GM12873 (cell line): ENCODE data around the gene ADRA2C.

Experiments
- TF ChIP-seq, protein P1 (sequence below): IDR thresholded peaks from 2 replicates; pipeline ENCODE4 v1.5.1; 2012; ENCODE audit warnings: low read depth, mild to moderate bottlenecking, moderate library complexity, low read length, control low read depth; ENCODE audit not compliant: insufficient read depth; ENCODE audit errors: missing control alignments

Gene ADRA2C

DNA sequence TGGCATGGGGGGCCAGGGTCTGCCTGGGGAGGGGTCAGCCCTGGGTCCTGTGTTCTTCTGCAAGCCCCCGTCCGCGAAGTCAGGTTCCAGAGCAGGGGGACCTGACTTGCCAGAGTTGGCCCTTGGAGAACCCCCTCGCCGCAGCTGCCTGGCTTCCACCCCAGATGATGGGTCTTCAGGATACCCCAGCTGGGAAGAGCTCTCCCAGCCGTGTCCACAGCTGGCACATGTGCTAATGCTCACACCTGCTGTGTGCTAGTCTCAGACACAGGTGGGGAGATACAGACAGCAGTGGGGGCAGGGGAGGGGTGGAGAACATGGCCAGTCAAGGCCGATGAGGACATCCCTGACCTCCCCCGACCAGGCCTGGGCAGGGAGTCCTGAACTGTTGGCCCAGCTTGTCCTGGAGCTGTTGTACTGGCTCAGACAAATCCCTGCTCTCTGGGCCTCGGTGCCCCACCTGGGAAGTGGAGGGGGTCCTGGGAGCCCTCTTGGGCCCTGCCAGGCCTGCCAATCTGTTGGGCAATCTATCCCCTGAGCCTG lies 3.5 kb downstream of the ADRA2C start:
- TF ChIP-seq, protein P1, sequence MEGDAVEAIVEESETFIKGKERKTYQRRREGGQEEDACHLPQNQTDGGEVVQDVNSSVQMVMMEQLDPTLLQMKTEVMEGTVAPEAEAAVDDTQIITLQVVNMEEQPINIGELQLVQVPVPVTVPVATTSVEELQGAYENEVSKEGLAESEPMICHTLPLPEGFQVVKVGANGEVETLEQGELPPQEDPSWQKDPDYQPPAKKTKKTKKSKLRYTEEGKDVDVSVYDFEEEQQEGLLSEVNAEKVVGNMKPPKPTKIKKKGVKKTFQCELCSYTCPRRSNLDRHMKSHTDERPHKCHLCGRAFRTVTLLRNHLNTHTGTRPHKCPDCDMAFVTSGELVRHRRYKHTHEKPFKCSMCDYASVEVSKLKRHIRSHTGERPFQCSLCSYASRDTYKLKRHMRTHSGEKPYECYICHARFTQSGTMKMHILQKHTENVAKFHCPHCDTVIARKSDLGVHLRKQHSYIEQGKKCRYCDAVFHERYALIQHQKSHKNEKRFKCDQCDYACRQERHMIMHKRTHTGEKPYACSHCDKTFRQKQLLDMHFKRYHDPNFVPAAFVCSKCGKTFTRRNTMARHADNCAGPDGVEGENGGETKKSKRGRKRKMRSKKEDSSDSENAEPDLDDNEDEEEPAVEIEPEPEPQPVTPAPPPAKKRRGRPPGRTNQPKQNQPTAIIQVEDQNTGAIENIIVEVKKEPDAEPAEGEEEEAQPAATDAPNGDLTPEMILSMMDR, result no peak

DNA sequence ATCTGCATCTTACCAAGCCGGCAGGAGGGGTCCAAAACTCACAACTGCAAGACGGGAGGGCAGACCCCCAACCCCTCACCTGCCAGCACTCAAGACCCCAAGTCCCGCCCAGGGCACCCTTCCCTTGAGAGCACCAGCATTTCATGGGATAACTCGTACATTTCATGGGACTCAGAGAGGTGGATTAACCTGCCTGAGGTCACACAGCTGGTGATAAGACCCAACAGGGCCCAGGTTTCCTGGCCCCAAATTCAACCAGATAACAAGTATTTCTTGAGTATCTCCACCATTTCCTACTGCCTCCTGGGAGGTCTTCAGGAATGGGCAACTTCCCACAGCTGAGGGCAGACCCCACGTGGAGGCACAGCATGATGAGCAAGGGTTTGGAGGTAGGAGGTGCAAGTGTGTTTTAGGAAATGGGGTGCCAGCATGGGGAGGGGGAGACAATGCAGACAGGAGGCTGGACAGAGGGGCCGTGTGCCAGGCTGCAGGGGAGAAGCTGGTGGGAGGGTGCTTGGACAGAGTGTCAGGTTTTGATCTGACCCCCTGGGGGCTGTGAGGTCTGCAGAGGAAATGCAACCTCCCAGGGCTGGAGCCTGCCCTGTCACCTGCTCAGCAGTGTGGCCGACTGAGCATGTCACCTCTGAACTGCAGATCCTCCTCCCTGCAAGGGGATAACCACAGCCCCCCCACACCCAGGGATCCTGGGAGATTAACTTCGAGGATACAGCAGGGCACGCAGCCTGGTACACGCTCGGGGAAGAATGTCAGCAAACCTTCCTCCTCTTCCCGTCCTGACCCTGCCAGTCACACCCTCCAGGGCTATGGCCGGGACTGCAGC lies 4.4 kb downstream of the ADRA2C start:
- TF ChIP-seq, protein P1, result no peak

DNA sequence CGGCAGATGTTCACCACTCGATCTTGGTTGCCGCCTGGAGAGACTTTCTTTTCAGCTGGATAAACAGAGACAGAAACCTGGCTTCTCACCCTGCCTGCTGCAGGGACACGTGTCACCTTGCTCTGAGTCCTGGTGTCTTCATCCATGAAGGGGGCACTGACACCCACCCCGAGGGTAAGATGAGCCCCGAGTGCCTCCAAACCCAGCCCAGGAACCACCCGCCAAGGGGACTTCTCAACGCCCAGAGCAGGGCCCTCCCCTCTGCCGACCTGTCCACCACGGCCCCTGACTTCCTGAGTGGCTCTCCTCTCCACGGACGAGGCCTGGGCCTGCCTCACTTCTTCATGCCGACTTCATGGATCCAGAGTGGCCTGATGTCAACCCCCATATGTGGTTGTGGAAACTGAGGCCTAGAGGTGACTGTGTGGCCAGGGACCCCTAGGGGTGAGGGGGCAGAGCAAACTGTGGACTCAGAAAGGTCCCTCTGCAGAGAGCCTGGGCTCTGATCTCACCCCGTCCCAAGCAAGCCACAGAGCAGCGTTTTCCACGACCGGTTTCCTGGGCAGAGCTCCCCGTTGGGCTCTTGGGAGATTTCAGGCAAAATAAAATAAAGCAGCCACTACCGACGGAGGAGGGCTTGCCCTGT lies 5.1 kb downstream of the ADRA2C start:
- TF ChIP-seq, protein P1, result no peak

DNA sequence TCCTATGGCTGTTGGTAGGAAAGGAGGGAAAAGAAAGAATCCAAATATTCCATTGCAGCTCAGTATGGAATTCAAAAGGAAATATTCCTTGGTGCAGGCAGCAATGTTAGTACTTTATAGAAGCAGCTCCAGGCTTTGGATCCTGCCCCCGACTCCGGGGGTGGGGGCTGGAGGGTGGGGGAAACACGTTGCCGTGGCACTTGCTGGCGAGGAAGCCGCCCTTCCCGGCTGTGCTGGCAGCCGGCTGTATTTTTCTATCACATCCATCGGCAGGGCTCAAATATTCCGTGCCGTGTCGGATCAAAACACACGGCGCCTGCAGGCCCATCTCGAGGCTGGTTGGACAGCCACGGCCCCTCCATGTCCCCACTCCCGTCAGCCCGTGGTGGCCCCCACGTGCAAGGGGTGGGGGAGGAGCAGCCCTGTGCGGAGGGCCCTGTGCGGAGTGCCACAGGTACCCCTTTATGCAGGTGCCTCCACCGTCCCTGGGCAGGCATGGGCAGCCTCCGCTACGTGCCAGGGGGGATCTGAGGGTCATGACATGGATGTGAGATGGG lies 5.8 kb downstream of the ADRA2C start:
- TF ChIP-seq, protein P1, result no peak

DNA sequence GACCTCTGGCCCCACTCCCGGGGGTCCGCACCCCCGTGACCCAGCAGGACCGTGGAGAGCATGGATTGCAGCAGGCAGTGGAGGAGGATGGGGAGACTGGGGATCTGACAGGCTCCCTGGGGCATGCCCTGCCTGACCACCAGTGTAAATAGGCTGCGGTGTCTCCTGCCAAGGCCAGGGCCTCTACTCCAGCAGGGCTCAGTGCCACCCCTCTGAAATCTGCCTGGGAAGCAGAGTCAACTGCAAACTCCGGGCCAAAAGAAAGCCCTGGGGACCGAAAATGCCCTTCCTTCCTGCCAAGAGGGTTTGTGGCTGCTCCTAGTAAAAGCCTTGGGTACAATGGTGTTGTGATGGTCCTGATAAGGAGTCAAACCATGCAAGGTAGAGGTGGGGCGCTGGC lies 6.4 kb downstream of the ADRA2C start:
- TF ChIP-seq, protein P1, result no peak

DNA sequence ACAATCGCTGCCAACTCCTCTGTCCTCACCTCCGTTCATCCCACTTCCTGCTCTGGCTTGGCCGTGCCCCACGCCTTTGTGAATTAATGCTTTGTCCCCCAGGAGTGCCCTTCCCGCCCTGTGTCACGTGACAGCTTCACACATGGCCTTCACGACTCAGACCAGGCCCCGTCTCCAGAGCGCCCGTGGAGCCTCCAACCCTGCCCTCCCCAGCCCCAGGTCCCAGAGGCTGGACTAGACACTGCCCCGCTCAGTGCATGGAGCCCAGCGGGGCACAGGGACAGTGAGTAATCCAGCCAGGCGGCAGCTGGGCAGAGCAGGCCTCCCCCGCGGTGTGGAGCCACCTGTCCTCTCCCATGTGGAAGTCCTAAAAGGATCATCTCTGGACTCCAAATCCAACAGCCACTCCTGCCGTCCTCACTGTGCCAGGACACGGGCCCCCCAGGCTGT lies 7.4 kb downstream of the ADRA2C start:
- TF ChIP-seq, protein P1, result no peak
